Effector CD8-positive, alpha-beta T cell (primary cell): ENCODE data around the gene CROCC2.

Experiments
- DNase-seq: peaks from one replicate; lab custom pipeline; 2025; lab: John Stamatoyannopoulos, UW

Gene CROCC2

GRCh38 chr2:240987588-240987987, 81.5 kb downstream of the CROCC2 start:
- DNase-seq = no peak

GRCh38 chr2:240988146-240988545, 82.0 kb downstream of the CROCC2 start:
- DNase-seq = no peak

GRCh38 chr2:240988571-240989271, 82.6 kb downstream of the CROCC2 start:
- DNase-seq = no peak

GRCh38 chr2:240989451-240990265, 83.5 kb downstream of the CROCC2 start:
- DNase-seq = no peak

GRCh38 chr2:240990266-240990529, 84.1 kb downstream of the CROCC2 start:
- DNase-seq = no peak

GRCh38 chr2:240990726-240991377, 84.7 kb downstream of the CROCC2 start:
- no peak for DNase-seq

- DNase-seq = no peak
Measured at GRCh38 chr2:240991378-240992263, 85.5 kb downstream of the CROCC2 start.

GRCh38 chr2:240992572-240993291, 86.6 kb downstream of the CROCC2 start:
- no peak for DNase-seq

- no peak for DNase-seq
Measured at GRCh38 chr2:240993446-240994170, 87.5 kb downstream of the CROCC2 start.

- no peak for DNase-seq
Measured at GRCh38 chr2:240994171-240994896, 88.2 kb downstream of the CROCC2 start.

- DNase-seq = no peak
Measured at GRCh38 chr2:240995041-240996021, 89.2 kb downstream of the CROCC2 start.

- no peak for DNase-seq
Measured at GRCh38 chr2:240996161-240996833, 90.2 kb downstream of the CROCC2 start.

- no peak for DNase-seq
Measured at GRCh38 chr2:240996834-240997140, 90.7 kb downstream of the CROCC2 start.

- no peak for DNase-seq
Measured at GRCh38 chr2:240997141-240997855, 91.2 kb downstream of the CROCC2 start.

- peak; percentile 67 for DNase-seq
Measured at GRCh38 chr2:240997856-240998705, 91.9 kb downstream of the CROCC2 start, which contains the start of gene SNED1. Gene SNED1, plus strand, starts transcription at chr2:240998618. Its CDS starts 220 bp downstream, at chr2:240998838.

GRCh38 chr2:240998706-240998994, 92.5 kb downstream of the CROCC2 start:
- DNase-seq = no peak
